Activated CD4-positive, alpha-beta T cell treated with anti-CD3 and anti-CD28 coated beads, Interleukin-2, amount 50 U/mL, for 48 hours (primary cell): ENCODE results near the gene MDP1.

Source experiments
- DNase-seq, 2 experiments: peaks; one replicate each; pipeline ENCODE4 v3.0.0-alpha.2; 2020

MDP1 gene

DNA sequence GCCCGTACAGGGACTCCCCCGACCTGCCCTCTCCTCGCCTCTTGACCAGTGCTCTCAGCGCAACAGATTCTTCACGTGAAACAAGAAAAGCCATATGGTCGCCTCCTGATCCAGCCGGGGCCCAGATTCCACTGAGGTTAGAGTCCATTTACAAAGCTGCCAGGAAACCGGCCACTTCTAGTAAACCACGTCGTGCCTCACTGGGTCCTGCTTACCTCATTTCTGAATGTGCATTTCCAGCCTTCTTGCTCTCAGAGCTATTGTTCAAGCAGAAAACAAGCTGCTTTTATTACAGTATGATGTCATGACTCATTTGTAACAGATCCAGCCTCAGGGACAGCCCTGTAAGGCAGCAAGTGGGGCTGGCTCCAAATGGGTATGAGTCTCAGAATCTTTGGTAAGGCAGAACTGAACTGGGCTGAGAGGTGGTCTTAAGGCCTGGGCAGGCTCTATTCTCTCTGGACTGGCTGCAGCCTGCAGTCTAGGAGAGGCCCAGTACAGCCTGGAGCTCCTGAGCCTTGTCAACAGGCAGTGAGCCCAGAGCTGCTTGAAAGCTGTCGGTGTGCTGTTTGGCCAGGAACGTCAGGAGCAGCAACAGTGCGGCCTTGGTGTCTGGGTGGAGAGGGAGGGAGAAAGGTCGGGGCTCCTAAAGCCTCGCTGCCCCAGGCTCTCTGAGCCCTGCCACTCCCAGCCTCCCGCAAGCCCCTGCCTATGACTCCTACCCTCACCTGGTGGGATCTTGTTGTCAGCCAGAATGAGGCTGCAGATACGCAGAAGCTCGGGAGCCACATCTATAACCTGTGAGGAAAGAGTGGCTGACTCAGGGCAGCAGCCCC, 35.7 kb downstream of the MDP1 start:
- no peak for DNase-seq

DNA sequence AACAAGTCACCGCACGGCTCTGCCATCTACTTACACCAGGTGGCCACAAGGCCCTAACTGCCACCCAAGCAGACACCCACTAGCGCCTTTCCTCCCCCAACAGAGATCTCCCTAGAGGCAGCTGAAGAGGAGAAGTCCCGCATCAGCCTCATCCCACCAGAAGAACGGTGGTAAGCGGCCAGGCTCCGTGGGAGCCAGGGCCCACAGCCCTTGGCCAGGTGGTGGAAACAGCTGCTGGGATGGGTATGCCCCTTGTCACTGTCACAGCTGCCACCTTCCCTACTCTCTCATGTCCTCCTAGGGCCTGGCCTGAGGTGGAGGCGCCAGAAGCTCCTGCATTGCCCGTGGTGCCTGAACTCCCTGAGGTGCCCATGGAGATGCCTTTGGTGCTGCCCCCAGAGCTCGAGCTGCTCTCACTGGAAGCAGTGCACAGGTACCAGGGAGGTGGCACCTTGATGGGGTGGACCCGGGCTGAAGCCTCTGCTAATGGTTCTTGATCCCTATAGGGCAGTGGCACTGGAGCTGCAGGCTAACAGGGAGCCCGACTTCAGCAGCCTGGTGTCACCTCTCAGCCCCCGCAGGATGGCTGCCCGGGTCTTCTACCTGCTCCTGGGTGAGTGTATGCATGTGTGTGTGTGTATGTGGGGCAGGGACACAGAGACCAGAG, 36.4 kb downstream of the MDP1 start:
- no peak for DNase-seq

DNA sequence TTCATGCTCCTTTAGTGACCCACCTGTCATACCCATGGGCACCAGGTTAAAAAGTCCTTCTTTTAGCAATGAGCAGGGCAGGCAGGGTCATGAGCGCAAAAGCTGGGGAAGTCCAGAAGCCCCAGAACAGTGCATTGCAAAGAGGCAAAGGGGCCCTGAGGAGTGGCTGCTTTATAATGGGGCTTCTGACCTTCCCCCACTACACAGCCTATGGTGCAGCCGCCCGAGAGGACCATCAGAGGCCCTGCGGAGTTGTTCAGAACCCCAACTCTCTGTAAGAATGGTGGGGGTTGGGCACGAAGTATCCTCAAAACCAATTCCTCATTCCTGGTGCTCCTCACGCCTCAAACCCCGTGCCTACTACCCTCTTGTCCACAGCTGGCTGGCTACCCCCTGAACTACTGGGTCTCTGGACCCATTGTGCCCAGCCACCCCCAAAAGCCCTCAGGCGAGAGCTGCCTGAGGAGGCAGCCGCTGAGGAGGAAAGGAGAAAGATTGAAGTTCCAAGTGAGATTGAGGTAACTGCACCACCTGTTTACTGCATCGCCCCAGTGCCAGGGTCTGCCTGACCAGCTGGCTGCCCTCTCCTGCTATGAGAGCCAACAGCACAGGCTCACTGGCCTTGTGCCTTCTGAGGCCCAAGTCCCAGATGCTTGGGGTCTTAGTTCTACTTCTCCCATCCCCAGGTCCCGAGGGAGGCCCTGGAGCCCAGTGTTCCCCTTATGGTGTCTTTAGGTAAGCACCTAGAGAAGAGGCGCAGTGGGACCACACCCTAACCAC, 37.3 kb downstream of the MDP1 start:
- DNase-seq: no peak

DNA sequence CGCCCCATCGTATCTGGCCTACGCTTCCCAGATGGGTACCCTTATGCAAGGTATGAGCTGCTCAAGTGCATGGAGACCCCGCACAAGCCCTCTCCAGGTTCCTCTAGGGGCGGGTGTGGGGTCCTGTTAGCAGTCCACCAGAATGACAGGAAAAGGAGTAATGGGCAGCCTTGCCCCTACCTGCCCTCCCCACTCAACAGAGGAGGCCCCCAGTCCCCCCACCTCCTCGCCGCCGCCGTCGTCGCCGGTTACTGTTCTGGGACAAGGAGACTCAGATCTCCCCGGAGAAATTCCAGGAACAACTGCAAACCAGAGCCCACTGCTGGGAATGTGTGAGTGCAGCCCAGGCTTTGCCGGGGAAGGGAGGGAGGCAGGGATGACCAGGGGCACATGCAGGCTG, 38.0 kb downstream of the MDP1 start:
- no peak for DNase-seq

DNA sequence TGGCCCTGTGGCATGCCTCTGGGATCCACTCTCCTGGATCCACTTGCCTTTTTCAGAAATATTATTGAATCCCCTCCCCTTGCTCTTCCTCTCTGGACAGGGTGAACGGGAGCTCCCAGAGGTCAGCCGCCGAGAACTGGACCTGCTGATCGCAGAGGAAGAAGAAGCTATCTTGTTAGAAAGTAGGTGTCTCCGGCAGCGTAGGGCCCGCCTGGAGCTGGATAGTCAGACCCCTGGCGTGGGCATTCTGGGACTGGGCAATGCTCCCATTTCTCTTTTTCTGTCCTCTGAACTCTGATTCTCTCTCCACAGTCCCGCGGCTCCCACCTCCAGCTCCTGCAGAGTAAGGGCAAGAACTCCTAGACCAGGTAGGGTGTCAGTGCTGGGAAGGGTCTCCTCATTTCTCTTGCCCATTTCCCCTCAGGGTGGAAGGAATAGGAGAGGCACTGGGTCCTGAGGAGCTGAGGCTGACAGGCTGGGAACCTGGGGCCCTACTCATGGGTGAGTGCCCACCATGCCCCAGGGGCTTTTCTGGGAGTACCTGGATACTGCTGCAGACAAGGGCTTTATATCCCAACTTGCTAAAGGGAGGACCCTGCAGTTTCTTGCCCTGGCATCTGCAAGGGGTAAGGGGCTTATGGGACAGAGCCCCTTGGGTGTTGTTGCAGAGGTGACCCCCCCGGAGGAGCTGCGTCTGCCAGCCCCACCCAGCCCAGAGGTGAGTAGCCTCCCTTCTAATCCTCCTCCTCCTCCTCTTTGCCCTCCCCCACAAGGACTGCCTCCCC, 38.6 kb downstream of the MDP1 start:
- no peak for DNase-seq

DNA sequence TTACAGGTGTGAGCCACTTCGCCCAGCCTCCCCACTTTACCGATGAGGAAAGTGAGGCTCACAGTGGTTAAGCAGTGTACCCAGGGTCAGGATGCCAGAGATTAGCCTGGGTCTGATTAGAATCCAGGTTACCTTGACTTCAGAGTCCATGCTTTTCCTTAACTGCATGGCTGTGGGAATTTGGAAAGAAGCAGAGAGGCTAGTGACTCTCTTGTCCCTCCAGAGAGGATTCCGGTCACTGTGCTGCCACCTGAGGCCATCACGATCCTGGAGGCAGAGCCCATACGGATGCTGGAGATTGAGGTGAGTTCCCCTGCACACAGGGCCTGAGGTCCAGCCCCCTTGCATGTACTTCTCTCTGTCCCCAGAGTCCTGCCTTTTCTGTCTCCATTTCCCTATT, 39.3 kb downstream of the MDP1 start:
- DNase-seq: no peak

DNA sequence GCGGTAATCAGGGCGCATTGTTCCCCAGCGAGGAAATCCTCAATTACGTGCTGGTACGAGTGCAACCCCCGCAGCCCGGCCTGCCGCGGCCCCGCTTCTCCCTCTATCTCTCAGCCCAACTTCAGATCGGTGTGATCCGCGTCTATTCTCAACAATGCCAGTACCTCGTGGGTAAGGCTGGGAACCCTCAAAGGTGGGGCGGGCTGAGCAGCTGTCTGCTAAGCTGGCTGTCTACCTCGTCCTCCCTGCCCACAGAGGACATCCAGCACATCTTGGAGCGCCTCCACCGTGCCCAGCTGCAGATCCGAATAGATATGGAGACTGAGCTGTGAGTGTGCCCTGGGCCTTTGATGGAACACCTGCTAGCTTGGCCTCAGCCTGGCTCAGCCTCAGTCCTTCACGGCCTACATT, 43.0 kb downstream of the MDP1 start:
- DNase-seq: no peak

DNA sequence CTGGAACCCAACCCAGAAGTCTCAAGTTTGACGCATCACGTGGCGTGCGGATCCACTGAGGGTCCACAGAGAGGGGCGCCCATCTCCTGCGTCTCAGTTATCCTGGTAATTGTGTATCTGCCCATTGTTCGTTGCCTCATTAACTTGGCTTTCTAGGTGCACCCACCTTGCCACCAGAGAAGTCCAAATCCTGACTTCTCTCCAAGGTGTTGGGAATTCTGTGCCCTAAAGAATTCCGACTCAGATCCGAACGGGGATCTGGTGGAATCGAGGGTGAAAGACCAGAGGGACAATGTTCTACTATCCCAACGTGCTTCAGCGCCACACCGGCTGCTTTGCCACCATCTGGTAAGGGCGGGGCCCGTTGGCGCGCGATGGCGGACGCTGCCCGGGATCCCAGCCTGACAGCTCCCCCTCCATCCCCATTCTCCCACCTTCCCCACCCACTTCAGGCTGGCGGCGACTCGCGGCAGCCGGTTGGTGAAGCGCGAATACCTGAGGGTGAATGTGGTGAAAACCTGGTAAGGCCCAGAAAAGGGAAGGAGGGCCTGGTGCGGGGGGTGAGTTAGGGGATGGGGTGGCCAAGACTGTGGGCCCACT, 43.5 kb downstream of the MDP1 start:
- DNase-seq: no peak

DNA sequence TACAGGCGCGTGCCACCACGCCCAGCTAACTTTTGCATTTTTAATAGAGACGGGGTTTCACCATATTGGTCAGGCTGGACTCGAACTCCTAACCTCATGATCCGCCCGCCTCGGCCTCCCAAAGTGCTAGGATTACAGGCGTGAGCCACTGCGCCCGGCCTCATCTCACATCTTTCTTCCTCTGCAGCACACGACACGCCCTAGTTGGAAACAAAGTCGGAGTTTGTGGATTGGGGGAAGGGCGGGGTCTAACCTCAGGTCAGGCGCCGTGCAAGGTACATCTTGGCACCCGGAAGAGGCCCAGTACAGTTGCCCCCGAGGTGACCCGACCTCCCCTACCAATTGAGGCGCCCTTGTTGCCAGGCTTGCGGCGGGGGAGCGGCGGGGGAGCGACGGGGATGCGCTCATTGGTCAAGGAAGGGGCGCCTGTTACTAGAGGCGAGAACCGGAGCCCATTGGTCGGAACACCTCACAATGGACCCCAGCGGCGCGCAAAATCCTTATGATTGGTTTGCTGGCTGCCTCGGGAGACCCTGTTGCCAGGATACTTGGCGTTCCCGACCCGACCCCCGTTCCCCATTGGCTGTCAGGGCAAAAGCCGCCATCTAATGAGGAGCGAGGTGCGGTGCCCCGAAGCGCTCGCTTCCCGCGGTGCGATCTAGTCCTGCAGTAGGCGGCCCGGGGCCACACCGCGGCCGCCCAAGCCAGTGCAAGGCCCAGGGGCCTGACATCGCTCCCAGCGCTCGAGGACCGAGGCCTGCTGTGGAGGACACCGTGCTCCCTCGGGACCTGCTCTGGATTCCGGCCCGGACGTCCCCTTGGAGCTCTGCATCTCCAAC, 44.2 kb downstream of the MDP1 start, which contains the start of gene REC8:
REC8 (plus strand) TSS at position 659 of the 839 bp plus-strand sequence. CDS start 473 bp downstream, outside the sequence.
- DNase-seq: peak; percentile 66 to 76

DNA sequence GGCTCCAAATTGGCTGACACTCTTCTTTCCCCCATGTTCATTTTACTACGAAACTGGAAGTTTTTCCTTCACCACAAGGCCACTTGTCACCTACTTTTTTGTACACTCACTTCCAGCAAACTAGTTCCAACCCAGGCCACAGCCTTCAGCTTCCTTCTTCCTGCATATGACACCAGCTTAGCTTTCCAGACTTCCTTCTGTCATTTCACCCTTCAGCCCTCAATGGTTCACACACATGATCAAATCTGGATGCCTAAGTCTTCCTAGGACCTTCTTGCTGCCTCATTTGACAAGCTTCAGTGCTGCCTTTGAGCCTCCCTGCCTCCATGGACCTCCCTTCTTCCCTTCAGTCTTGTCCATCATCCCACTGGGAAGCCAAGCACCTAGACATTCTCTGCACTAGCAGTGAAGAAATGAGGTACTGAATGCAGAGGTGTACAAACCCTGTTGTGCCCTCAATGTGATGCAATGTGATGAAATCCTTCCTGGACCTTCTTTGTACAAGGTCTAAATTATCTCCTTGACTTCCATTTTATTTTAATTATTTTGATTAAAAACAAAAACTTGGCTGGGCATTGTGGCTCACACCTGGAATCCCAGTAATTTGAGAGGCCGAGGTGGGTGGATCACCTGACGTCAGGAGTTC, 48.3 kb downstream of the MDP1 start:
- no peak for DNase-seq

DNA sequence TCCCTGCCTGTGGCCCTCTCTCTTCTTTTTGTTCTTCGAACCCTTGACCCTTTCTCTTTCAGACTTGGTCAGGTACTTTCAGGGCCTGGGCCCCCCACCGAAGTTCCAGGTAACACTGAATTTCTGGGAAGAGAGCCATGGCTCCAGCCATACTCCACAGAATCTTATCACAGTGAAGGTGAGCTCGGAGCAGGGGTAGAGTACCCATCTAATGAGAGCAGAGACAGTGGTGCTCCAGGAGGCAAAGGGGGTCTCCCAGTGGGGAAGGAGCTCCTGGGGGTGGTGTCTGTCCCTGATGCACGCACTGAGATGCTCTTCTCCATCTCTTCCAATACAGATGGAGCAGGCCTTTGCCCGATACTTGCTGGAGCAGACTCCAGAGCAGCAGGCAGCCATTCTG, 50.1 kb downstream of the MDP1 start:
- no peak for DNase-seq

DNA sequence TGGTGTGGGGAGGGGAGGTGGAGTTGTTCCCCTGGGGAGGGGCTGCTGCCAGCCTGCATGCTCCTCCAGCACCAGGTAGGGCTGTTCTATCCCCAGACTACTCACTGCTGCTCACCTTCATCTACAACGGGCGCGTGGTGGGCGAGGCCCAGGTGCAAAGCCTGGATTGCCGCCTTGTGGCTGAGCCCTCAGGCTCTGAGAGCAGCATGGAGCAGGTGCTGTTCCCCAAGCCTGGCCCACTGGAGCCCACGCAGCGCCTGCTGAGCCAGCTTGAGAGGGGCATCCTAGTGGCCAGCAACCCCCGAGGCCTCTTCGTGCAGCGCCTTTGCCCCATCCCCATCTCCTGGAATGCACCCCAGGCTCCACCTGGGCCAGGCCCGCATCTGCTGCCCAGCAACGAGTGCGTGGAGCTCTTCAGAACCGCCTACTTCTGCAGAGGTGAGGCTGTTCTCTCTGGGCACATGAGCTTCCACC, 51.3 kb downstream of the MDP1 start:
- DNase-seq: no peak
